T47D (cell line): ENCODE results near the gene CDS2.
A peak's percentile ranks its signal among the peaks of the same experiment; 100 is the strongest.

Experiments
- DNase-seq, 2 experiments: peaks; one replicate each; pipeline versions ENCODE4 v3.0.0 to v3.0.0-alpha.2; 2011 to 2012; ENCODE audit warnings: low read depth in 1 of 2, low spot score in 1 of 2
- JUND ChIP-seq: IDR thresholded peaks from 2 replicates; pipeline ENCODE4 v1.6.1; 2012; ENCODE audit warnings: low read depth
- in situ Hi-C: cut with HindIII; loops from 2 replicates; pipeline ENCODE4 v1.10.0; 2016; ENCODE audit warnings: low sequenced_read_pairs, low pct_unique_long_range_greater_than_20kb

Gene CDS2

DNA sequence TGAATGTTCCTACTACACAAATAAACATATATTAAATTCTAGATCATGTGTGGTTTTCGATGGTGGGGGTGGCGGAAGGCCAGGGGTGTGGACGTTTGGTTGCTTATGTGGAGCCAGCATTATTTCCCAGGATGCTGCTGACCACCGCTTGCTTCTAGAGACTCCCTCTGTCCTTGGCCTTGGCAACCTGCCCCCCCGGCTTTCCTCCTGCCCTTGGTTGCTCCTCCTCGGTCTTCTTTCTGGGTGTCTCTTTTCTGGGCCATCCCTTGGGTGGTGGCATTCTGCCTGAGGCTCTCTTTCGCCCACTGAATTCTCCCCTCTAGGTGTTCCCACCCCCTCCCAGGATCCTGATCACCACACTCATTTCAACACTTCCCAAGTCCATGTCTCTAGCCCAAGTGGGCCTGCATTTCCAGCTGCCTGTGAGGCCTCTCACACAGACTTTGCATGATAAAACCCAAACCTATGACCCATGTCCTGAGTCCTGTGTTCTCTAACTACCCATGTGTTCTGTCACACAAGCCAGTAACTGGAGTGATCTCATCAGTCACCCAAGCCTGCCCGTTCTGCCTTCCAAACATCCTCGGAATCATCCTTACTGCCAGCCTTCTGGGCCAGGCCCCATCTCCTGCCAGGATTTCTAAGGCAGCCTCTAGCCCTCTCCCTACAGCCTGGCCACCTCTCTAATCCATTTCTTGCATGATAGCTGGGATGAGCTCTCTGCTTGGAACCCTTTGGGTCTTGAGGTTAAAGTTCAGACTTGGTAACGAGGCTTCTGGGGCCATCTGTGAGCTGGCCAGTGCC is 71.2 kb downstream of the CDS2 start:
- no peak for DNase-seq
- in situ Hi-C loops: no loop called here
- no peak for TF ChIP-seq JUND

DNA sequence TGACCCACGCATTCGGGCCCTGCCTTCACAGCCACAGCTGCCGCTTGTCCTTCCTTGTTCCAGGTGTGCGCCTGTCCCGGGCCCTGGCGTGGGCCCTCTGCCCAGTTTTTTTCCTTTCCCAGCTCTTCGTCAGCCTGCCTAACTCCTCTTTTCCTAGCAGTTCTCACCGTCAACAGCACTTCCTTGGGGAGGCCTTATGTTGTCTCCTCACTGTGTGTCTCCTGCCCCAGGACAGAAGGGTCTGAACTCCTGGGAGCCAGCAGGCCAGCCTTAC is 71.8 kb downstream of the CDS2 start:
- TF ChIP-seq JUND: no peak
- in situ Hi-C loops: no loop called here
- no peak for DNase-seq

DNA sequence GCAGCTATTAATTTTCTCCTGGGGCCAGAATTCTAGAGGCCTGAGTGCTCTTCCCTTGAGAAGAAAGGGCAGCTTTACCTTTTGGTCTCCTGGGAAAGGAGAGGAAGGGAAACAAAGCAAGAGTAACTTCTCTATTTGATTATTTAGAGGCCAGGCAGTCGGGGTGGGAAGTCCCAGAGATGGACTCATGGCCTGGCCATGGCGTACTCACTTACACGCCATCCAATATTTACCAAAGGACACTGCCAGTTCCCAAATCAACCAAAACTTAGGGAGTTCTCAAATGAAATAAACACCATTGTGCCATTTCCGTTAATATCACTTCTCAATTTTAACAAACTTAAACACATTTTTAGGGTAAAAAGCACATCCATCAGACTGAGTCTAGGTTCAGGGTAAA is 76.6 kb downstream of the CDS2 start:
- in situ Hi-C loops: no loop called here
- DNase-seq: no peak
- TF ChIP-seq JUND: no peak

DNA sequence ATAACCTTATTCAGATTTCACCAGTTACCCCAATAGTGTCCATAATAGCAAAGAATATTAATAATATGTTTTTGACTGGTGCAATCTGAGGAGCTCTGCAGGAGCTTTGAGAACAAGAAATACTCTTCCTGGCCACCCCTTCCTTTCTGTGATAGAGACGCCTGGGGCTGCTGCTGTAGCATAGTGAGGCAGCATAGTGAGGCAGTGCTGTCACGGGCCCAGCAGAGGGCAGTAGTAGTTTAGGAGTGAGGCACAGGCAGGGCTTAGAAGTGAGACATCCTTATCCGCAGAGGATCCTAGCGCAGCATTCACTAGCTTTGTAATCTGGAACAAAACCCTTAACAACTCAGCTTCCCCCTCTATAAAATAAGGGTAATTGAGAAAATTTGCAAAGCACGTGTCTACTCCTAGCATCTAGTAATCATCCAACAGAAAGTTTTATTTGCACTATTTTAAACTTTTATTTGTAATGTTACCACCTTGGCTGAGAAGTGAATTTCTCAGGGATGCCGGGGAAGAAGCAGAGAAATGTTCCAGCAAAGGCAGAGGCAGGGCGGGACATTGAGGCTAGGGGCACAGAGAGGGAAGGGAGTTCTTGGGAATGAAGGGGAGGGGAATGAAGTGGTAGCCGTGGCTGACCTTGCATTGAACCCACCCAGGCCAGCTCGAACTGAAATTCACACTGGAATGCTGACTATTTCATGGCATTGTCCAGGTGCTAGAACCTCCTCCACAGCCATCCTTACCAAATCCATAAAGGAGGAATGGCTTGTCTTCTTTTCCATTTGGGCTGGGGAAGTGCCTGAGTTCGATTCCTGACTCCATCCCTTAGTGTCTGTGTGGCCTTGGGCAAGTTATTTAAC is 78.8 kb downstream of the CDS2 start:
- TF ChIP-seq JUND: no peak
- DNase-seq: peak; percentile 81
- in situ Hi-C loops: no loop called here

DNA sequence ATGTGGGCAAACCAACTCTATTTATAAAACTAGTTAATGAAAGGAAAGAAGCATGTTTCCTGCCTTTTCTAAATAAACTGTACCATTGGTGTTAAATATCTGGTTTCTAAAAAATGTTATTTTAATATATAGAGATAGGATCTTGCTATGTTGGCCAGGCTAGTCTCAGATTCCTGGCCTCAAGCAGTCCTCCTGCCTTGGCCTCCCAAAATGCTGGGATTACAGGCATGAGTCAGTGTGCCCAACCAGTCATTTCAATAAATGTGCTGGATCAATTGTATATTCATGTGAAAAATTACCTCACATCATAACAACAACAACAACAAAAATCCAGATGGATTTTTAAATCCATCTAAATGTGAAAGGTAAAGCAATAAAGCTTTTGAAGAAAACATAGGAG is 80.3 kb downstream of the CDS2 start:
- in situ Hi-C loops: no loop called here
- no peak for TF ChIP-seq JUND
- no peak for DNase-seq

DNA sequence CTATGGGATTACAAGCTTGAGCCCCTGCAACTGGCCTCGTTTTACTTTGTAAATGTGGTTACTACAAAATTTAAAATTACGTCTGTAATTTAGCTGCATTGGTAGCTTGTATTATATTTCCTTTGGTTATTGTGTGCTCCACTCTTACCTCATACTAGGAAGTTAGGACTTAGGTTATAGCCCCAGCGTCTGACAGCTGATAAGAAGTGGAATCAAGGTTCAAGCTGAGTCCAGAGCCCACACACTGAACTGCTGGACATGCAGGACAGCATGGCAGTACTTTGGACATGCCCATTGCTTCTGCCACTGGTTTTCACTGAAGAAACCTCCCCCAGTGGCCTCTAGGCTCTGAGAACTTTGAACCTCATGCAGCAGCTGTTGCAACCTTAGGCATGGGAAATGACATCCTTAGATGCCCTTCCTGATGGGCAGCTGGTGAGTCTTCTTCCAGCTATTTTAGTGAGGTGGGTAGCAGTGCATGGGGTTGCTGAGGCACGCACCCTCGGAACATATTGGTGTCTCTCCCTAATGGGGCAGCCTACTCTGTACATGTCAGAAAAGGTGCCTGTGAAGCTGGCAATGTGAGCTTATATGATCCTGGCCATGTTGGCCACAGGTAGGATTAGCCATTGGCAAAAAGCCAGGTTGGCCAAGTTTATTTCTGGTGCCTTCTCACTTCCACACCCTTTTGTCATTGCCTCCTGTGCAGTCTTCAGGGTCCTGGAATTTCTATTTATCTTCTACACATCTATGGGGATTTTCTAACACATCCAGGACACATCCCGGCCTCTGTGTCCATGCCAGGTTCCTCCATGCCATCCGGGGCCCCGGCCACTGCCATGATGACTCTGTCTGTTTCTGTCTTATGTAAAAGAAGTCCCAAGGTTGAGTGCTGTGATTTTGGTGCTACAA is 85.3 kb downstream of the CDS2 start:
- in situ Hi-C loops: no loop called here
- DNase-seq: no peak
- no peak for TF ChIP-seq JUND

DNA sequence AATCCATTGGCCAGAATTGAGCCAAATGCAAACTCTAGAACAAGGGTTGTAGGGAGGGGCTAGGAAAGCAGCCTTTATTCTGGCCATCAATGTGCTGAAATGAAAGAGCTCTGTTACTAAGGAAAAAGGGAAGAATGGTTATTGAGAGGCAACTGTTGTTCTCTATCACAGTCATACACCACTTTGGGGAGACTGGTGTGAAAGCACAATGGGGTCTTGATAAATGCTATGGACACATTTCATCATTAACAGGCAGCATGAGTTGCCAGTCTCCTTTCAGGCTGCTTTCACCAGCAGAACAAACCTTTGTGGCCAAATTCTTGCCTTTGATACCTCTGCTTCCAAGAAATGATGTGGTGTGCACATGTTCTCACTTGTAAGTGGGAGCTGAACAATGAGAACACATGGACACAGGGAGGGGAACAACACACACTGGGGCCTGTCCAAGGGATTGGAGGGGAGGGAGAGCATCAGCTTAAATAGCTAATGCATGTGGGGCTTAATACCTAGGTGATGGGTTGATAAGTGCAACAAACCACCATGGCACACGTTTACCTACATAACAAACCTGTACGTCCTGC is 86.2 kb downstream of the CDS2 start:
- TF ChIP-seq JUND: no peak
- in situ Hi-C loops: no loop called here
- DNase-seq: no peak

DNA sequence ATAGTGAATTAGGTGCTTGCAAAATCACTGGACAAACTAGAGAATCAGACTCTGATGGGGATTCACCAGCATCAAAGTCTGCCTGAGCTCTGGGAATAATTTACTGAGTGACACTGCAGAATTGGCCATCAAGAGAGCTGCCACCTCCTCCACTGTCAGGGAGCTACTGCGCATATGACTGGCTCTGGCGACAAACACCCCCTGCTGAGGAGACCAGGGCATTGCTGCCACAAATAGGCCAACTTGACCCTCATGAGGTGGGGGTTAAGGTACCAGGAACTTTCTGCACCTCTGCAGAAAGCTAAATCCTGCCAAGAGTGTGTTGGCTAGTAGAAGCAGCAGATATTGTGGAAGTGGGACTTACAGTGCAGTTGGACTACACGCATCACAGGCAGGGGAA is 88.0 kb downstream of the CDS2 start:
- TF ChIP-seq JUND: no peak
- in situ Hi-C loops: no loop called here
- DNase-seq: no peak

DNA sequence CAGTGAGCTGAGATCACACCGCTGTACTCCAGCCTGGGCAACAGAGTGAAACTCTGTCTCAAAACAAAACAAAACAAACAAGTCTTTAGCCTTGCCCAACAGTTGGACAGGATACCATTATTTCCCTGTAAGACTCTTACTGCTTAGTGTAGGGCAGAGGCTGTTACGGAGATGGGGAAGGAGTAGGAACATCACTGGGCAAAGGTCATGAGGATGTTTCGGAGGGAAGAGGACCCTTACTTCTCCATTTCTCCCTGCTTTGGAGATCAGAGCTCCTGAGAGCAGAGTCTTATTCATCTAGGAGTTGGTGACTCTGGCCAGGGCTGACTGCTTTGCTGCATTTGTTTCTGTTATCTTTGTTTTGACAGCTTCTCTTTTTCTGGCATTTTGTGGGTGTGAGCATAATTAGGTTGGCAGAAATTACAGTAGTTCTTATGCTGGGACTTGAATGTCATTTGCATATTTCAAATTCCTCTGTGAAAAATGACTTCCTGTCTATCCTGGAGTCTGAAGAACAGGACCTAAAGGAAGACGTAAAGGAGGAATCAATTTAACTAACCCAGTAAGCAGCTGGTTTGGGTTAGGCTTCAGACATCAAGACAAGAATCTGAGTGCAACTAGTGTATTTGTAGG is 89.0 kb downstream of the CDS2 start:
- no peak for TF ChIP-seq JUND
- in situ Hi-C loops: no loop called here
- no peak for DNase-seq

DNA sequence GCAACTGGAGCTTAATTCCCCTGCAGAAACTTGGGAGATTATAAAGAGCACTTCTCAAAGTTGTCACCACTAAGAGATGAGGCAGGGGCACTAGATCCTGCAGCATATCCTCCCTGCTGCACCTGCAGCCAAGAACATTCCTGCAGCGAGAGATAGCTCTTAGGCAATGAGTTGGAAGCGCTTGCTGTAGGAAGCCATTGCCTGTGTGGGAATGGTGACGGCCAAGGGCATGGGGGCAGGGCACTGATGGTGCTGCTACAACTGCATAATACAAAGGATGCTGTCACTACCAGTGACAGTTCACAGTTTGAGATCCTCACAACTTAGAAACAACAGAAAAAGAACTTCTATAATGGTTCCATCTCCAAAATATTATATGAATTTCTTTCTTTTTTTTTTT is 89.9 kb downstream of the CDS2 start:
- no peak for TF ChIP-seq JUND
- in situ Hi-C loops: no loop called here

DNA sequence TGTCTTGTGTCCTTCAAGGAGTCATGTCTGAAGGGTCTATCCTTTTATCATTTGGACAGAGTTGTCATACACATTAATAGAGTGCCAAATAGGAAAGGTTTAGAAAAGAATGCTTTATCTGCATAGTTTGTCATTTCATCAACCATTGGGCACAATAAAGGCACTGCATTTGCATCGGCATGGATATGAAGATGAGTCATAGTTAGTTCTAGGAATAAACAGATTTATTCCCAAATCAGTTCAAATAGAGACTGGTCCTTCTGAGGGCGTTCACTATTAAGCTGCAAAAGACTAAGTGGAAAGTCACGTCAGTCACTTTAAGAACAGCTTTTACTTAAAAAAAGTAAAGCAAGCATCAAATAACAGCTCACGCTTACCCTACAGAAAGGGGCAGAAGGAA is 90.8 kb downstream of the CDS2 start:
- in situ Hi-C loops: no loop called here
- DNase-seq: no peak
- TF ChIP-seq JUND: no peak

More for the DNA sequence above, 89.9 kb downstream of the CDS2 start:
- no peak for DNase-seq
